ENCODE results near the gene GASK1A. TPM values are rescaled to one million over a fixed set of nuclear protein-coding genes. Genes with fewer than 3 reads are reported as not detected.
"Not testable (repeated sequence)": the region's sequence is repeated elsewhere in the genome, so short reads cannot be mapped to it uniquely, and the experiment has no call there.

GASK1A gene
- total RNA-seq, 1 donor from 2014 or later = not detected

GRCh38 chr3:43061101-43061895 is 82.2 kb downstream of the GASK1A start:
- Mint-ChIP-seq H3K27me3 (ENCODE audit: unreplicated experiment) (no peaks in the 10 kb centered on the region), H3K36me3 (ENCODE audit: unreplicated experiment) (peaks cover 5% of the 10 kb centered on the region), H3K9me3 (ENCODE audit: unreplicated experiment) (no peaks in the 10 kb centered on the region), H3K27ac (ENCODE audit: unreplicated experiment) (no peak overlapping the region), H3K4me3 (ENCODE audit: unreplicated experiment) (no peak overlapping the region), H3K4me1 (ENCODE audit: low read depth, unreplicated experiment) (no peaks in the 10 kb centered on the region)
- no peak for TF ChIP-seq CTCF (IDR thresholded peaks at IDR 0.05; ENCODE audit: partially characterized antibody, unreplicated experiment)
- no peak for DNase-seq

DNA sequence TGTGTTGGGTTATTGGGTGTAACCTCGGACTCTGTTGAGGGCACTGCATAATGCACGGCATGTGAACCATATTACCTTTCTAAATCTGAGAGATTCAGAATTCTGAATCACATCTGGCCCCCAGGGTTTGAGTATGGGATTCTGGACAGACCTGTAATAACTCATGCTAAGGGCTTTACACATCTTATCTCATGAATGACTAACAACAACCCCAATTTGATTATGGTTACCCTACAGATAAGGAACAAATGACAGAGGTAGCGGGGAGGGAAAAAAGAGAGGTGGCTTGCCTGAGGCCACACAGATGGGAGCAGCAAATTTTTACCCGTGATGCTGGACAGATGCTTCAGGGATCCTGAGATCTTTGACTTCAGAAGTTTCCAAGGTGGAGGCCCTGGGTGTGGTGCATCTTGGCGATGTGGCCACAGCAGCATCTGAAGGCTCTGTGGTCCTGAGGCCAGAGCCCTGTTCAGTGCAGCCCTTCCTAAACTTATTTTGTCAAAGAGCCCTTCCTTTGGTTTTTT is 83.0 kb downstream of the GASK1A start:
- Mint-ChIP-seq H3K27me3 (ENCODE audit: unreplicated experiment) (no peaks in the 10 kb centered on the region), H3K4me1 (ENCODE audit: low read depth, unreplicated experiment) (no peaks in the 10 kb centered on the region), H3K27ac (ENCODE audit: unreplicated experiment) (no peak overlapping the region), H3K4me3 (ENCODE audit: unreplicated experiment) (no peak overlapping the region), H3K36me3 (ENCODE audit: unreplicated experiment) (peaks cover 5% of the 10 kb centered on the region), H3K9me3 (ENCODE audit: unreplicated experiment) (no peaks in the 10 kb centered on the region)
- TF ChIP-seq CTCF (IDR thresholded peaks at IDR 0.05; ENCODE audit: partially characterized antibody, unreplicated experiment) = no peak
- DNase-seq = no peak

- H3K27ac Mint-ChIP-seq (ENCODE audit: unreplicated experiment) = no peak overlapping the region
- no peaks in the 10 kb centered on the region for H3K27me3 Mint-ChIP-seq (ENCODE audit: unreplicated experiment)
- no peak overlapping the region for H3K4me3 Mint-ChIP-seq (ENCODE audit: unreplicated experiment)
- no peak for TF ChIP-seq CTCF (IDR thresholded peaks at IDR 0.05; ENCODE audit: partially characterized antibody, unreplicated experiment)
- peaks cover 5% of the 10 kb centered on the region for H3K36me3 Mint-ChIP-seq (ENCODE audit: unreplicated experiment)
- no peaks in the 10 kb centered on the region for H3K4me1 Mint-ChIP-seq (ENCODE audit: low read depth, unreplicated experiment)
- DNase-seq = no peak
- no peaks in the 10 kb centered on the region for H3K9me3 Mint-ChIP-seq (ENCODE audit: unreplicated experiment)
Measured at GRCh38 chr3:43062564-43063040, 83.5 kb downstream of the GASK1A start.

DNA sequence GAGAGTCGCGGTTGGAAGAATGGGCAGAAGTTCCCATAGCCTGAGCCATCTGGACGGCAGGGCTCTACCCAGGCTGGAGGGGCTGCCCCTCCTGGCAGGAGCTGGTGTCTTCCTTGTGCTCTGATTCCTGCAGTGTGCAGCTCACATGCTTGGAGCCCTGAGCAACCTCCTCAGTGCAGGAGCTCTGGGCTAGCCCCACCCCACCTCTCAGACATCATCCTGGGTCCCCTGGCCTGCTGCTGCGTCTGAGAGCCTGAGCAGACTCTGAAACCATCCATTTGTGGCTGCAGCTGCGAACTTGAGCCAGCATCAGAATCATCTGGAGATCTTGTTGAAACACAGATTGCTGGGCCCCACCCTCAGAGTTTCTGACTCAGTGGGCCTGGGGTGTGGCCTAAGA is 84.0 kb downstream of the GASK1A start:
- no peaks in the 10 kb centered on the region for H3K9me3 Mint-ChIP-seq (ENCODE audit: unreplicated experiment)

DNA sequence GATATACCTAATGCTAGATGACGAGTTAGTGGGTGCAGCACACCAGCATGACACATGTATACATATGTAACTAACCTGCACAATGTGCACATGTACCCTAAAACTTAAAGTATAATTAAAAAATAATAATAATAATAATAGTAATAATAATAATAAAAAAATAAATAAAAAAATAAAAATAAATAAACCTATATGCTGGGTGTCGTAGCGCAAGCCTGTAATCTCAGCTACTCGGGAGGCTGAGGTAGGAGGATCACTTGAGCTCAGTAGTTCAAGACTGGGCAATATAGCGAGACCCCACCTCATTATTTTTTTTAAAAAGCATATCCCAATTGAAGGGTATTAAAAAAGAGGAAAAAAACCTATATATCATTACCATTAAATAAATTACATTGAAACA is 91.6 kb downstream of the GASK1A start:
- not testable (repeated sequence) for H3K4me1 Mint-ChIP-seq (ENCODE audit: low read depth, unreplicated experiment); H3K27ac Mint-ChIP-seq (ENCODE audit: unreplicated experiment); DNase-seq; H3K9me3 Mint-ChIP-seq (ENCODE audit: unreplicated experiment); H3K27me3 Mint-ChIP-seq (ENCODE audit: unreplicated experiment); H3K4me3 Mint-ChIP-seq (ENCODE audit: unreplicated experiment); H3K36me3 Mint-ChIP-seq (ENCODE audit: unreplicated experiment)

More for the DNA sequence above, 84.0 kb downstream of the GASK1A start:
- Mint-ChIP-seq H3K27ac (ENCODE audit: unreplicated experiment) (no peak overlapping the region), H3K36me3 (ENCODE audit: unreplicated experiment) (peaks cover 5% of the 10 kb centered on the region), H3K27me3 (ENCODE audit: unreplicated experiment) (no peaks in the 10 kb centered on the region), H3K4me3 (ENCODE audit: unreplicated experiment) (no peak overlapping the region), H3K4me1 (ENCODE audit: low read depth, unreplicated experiment) (no peaks in the 10 kb centered on the region)
- TF ChIP-seq CTCF (IDR thresholded peaks at IDR 0.05; ENCODE audit: partially characterized antibody, unreplicated experiment) = no peak
- DNase-seq = no peak

Measured in glutamatergic neuron (in vitro differentiated cells).